Epithelial cell of proximal tubule (primary cell): ENCODE data around the gene WASHC4. TPM values are rescaled to one million over a fixed set of nuclear protein-coding genes. Genes with fewer than 3 reads are reported as not detected.
"Not testable (repeated sequence)": the region's sequence is repeated elsewhere in the genome, so short reads cannot be mapped to it uniquely, and the experiment has no call there.

Source experiments
- DNase-seq: peaks from one replicate; pipeline ENCODE4 v3.0.0-alpha.2; 2011; ENCODE audit warnings: low read depth
- H3K4me3 ChIP-seq: 2 replicates; pipeline ENCODE4 v1.5.1; 2011; ENCODE audit warnings: low read depth, mild to moderate bottlenecking, low read length
- CTCF ChIP-seq: conservative IDR thresholded peaks from 2 replicates; pipeline ENCODE4 v1.5.1; 2012; ENCODE audit warnings: low read depth, mild to moderate bottlenecking, low read length
- total RNA-seq: library from RNA; depleted of rRNA; stranded (reverse); fragments of >200 nt; gene quantifications from 2 replicates; pipeline ENCODE4 v1.2.3, GENCODE V29; 2015

WASHC4 gene
- total RNA-seq, 1 donor from 2014 or later, result 47.5 TPM

- no peak for TF ChIP-seq CTCF
- no peak for DNase-seq
- H3K4me3 ChIP-seq, result no peak overlapping the region
These were observed 69.7 kb downstream of the WASHC4 start for GRCh38 chr12:105177208-105177607.

DNA sequence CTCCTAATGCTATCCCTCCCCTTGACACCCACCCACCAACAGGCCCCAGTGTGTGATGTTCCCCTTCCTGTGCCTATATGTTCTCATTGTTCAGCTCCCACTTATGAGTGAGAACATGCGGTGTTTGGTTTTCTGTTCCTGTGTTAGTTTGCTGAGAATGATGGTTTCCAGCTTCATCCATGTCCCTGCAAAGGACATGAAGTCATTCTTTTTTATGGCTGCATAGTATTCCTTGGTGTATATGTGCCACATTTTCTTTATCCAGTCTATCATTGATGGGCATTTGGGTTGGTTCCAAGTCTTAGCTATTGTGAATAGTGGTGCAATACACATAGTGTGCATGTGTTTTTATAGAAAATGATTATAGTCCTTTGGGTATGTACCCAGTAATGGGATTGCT lies 71.6 kb downstream of the WASHC4 start:
- H3K4me3 ChIP-seq, DNase-seq: not testable (repeated sequence)

GRCh38 chr12:105183406-105183805 lies 75.9 kb downstream of the WASHC4 start:
- not testable (repeated sequence) for H3K4me3 ChIP-seq

GRCh38 chr12:105183976-105184375 lies 76.4 kb downstream of the WASHC4 start:
- DNase-seq, H3K4me3 ChIP-seq: not testable (repeated sequence)

More at GRCh38 chr12:105183406-105183805, 75.9 kb downstream of the WASHC4 start:
- not testable (repeated sequence) for DNase-seq

DNA sequence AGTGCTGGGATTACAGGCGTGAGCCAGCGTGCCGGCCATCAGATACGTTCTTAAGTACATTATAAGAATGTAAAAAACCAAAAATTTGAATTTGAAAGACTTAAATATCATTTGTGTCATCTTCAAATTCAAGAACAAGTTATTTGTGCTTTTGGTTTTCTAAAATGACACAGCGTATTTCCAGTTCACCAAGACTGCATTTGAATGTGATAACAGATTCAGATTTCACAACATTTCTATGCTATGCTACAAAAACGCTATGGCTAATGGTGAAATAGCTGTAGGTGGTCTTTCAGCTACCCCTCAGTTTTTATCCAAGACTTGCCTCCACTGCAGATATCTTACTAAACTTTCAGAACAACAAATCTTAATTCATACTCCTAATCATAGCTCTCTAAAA lies 81.8 kb downstream of the WASHC4 start:
- no peak for DNase-seq
- TF ChIP-seq CTCF, result no peak
- H3K4me3 ChIP-seq, result no peak overlapping the region

- no peak for DNase-seq
- TF ChIP-seq CTCF, result no peak
These were observed 83.0 kb downstream of the WASHC4 start for GRCh38 chr12:105190530-105190929.

GRCh38 chr12:105192624-105193225 lies 85.2 kb downstream of the WASHC4 start:
- TF ChIP-seq CTCF, result no peak
- no peak for DNase-seq
- no peak overlapping the region for H3K4me3 ChIP-seq

More at GRCh38 chr12:105190530-105190929, 83.0 kb downstream of the WASHC4 start:
- no peak overlapping the region for H3K4me3 ChIP-seq

DNA sequence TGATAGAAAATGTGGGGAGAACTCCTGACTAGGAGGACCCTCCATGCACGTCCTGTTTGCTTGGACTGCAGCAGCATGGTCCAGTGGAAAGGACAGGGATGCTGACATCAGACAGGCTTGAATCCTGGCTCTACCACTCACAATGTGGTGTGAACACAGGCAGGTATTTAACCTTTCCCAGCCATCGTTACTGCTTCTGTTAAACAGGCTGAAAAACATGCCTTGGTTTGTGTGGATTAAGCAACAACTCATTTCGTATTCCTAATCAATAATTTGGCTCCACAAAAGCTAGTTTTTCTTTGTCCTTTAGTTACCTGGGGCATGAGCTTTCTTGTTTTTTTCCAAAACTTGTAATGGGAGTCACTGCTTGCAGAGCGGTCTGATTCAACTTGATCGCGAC lies 87.4 kb downstream of the WASHC4 start:
- no peak for DNase-seq
- no peak overlapping the region for H3K4me3 ChIP-seq
- TF ChIP-seq CTCF, result no peak

DNA sequence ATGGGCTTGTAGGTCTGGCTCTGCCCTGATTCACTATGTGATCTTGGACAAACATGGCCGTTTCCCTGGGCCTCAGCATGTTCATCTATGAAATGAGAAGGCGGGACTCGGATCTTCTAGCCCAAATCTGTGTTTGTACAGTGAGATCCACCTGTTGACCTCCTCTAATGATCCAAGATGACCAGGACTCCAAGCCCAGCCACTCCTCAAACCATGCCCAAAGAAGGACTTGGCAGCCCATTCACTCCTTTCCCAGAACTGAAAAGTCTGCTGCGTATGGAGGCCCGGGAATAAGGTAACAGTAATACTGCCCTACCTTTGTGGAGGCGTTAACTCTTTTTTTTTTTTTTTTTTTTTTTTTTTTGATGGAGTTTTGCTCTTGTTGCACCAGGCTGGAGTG lies 88.6 kb downstream of the WASHC4 start:
- TF ChIP-seq CTCF, result no peak
- H3K4me3 ChIP-seq, result no peak overlapping the region
- no peak for DNase-seq
